ENCODE measurements around the gene PIGT.
"Not testable (repeated sequence)": the region's sequence is repeated elsewhere in the genome, so short reads cannot be mapped to it uniquely, and the experiment has no call there.

The PIGT gene

GRCh38 chr20:45462711-45463509 is 47.0 kb downstream of the PIGT start:
- DNase-seq (ENCODE audit: low read depth in 1 of 2, low spot score in 1 of 2) = no peak

- DNase-seq (ENCODE audit: low read depth in 1 of 2, low spot score in 1 of 2) = no peak
Measured at GRCh38 chr20:45463709-45464108, 47.8 kb downstream of the PIGT start.

GRCh38 chr20:45465491-45466266 is 49.7 kb downstream of the PIGT start:
- no peak for DNase-seq (ENCODE audit: low read depth in 1 of 2, low spot score in 1 of 2)

- DNase-seq (ENCODE audit: low read depth in 1 of 2, low spot score in 1 of 2) = no peak
Measured at GRCh38 chr20:45467172-45467571, 51.2 kb downstream of the PIGT start.

GRCh38 chr20:45467861-45468260 is 51.9 kb downstream of the PIGT start:
- DNase-seq (ENCODE audit: low read depth in 1 of 2, low spot score in 1 of 2) = no peak

- no peak for DNase-seq (ENCODE audit: low read depth in 1 of 2, low spot score in 1 of 2)
Measured at GRCh38 chr20:45469336-45470261, 53.7 kb downstream of the PIGT start, which contains the start of gene WFDC2. Gene WFDC2, plus strand, starts transcription at chr20:45469753. Its CDS starts 29 bp downstream, at chr20:45469782.

GRCh38 chr20:45470262-45470931 is 54.5 kb downstream of the PIGT start:
- peak in 1 of 2 donors; percentile 5 for DNase-seq (ENCODE audit: low read depth in 1 of 2, low spot score in 1 of 2)

- no peak for DNase-seq (ENCODE audit: low read depth in 1 of 2, low spot score in 1 of 2)
Measured at GRCh38 chr20:45470937-45471336, 55.0 kb downstream of the PIGT start.

GRCh38 chr20:45472286-45472685 is 56.3 kb downstream of the PIGT start:
- DNase-seq (ENCODE audit: low read depth in 1 of 2, low spot score in 1 of 2) = not testable (repeated sequence)
